T-helper 1 cell treated with Interleukin-12 subunit alpha and Interleukin-12 subunit beta and Interleukin-4 antibody, amounts not matched to agents 30 ng/mL and 1 ng/mL, for 36 hours (primary cell): Measurements from ENCODE around the gene HOXA2. TPM values are rescaled to one million over a fixed set of nuclear protein-coding genes. Genes with fewer than 3 reads are reported as not detected.

ENCODE experiments used
- intact Hi-C: fragments of 100-400 bp; cut with micrococcal nuclease; formaldehyde crosslinking; loops from one replicate; pipeline ENCODE4 v1.15.1; 2024
- total RNA-seq: library from RNA; stranded (reverse); gene quantifications from 2 replicates; pipeline ENCODE4 v1.2.3, GENCODE V29; 2022

The HOXA2 gene
- total RNA-seq, 1 donor from 2014 or later, result not detected

GRCh38 chr7:27141923-27142579, 39.6 kb upstream of the HOXA2 start:
- intact Hi-C loops, result no loop called here

- intact Hi-C loops, result no loop called here
These were observed 38.8 kb upstream of the HOXA2 start for GRCh38 chr7:27141137-27141922.

GRCh38 chr7:27140126-27140857, 37.8 kb upstream of the HOXA2 start:
- intact Hi-C loops, result no loop called here

GRCh38 chr7:27139334-27140125, 37.0 kb upstream of the HOXA2 start:
- intact Hi-C loops, result no loop called here

- intact Hi-C loops, result no loop called here
These were observed 36.5 kb upstream of the HOXA2 start for GRCh38 chr7:27138985-27139333.

- intact Hi-C loops, result no loop called here
These were observed 36.0 kb upstream of the HOXA2 start for GRCh38 chr7:27138472-27138871.

- intact Hi-C loops, result no loop called here
These were observed 35.3 kb upstream of the HOXA2 start for GRCh38 chr7:27137640-27138315.

GRCh38 chr7:27134392-27134791, 31.9 kb upstream of the HOXA2 start:
- intact Hi-C loops, result loop anchor here (2.0 to 5.0 kb wide), 4 partner anchors 16 to 932 kb away; partner anchors contain the start of genes CBX3, HNRNPA2B1 and SKAP2

- intact Hi-C loops, result loop anchor here (2.0 to 5.0 kb wide), 4 partner anchors 17 to 931 kb away; partner anchors contain the start of genes CBX3, HNRNPA2B1 and SKAP2
These were observed 31.1 kb upstream of the HOXA2 start for GRCh38 chr7:27133409-27134231.

- intact Hi-C loops, result loop anchor here (5.0 kb wide), 3 partner anchors 271 to 931 kb away; partner anchors contain the start of genes CBX3, HNRNPA2B1 and SKAP2
These were observed 30.5 kb upstream of the HOXA2 start for GRCh38 chr7:27132978-27133377.

- intact Hi-C loops, result loop anchor here (5.0 kb wide), 3 partner anchors 270 to 930 kb away; partner anchors contain the start of genes CBX3, HNRNPA2B1 and SKAP2
These were observed 29.7 kb upstream of the HOXA2 start for GRCh38 chr7:27132214-27132613.

- intact Hi-C loops, result loop anchor here (5.0 kb wide), 3 partner anchors 269 to 929 kb away; partner anchors contain the start of genes CBX3, HNRNPA2B1 and SKAP2
These were observed 28.9 kb upstream of the HOXA2 start for GRCh38 chr7:27131390-27131819.

- intact Hi-C loops, result loop anchor here (1.0 to 5.0 kb wide), 4 partner anchors 34 to 928 kb away; partner anchors contain the start of genes CBX3, HNRNPA2B1 and SKAP2
These were observed 28.3 kb upstream of the HOXA2 start, which contains the start of gene HOXA4 for GRCh38 chr7:27130540-27131389. Gene HOXA4, minus strand, starts transcription at chr7:27130757. Its CDS starts 24 bp downstream, at chr7:27130733.

- intact Hi-C loops, result loop anchor here (1.0 to 5.0 kb wide), 4 partner anchors 34 to 928 kb away; partner anchors contain the start of genes CBX3, HNRNPA2B1 and SKAP2
These were observed 27.5 kb upstream of the HOXA2 start for GRCh38 chr7:27129729-27130539.

GRCh38 chr7:27128776-27129728, 26.6 kb upstream of the HOXA2 start:
- intact Hi-C loops, result no loop called here

- intact Hi-C loops, result no loop called here
These were observed 25.6 kb upstream of the HOXA2 start for GRCh38 chr7:27128034-27128433.
